HEK293T (cell line): ENCODE measurements around the gene ANO2.

ENCODE experiments used
- CTBP1 ChIP-seq: fragments of 450-650 bp; IDR thresholded peaks from 2 replicates; pipeline ENCODE4 v1.6.1; 2016; ENCODE audit warnings: borderline replicate concordance
- FOXA1 ChIP-seq: fragments of 450-650 bp; IDR thresholded peaks from 2 replicates; pipeline ENCODE4 v1.6.1; 2016; ENCODE audit warnings: mild to moderate bottlenecking
- L3MBTL2 ChIP-seq: fragments of 450-650 bp; conservative IDR thresholded peaks from 2 replicates; pipeline ENCODE4 v1.6.1; 2016; ENCODE audit warnings: mild to moderate bottlenecking

- TF ChIP-seq CTBP1 (no peak), FOXA1 (no peak), L3MBTL2 (no peak)
Observed at GRCh38 chr12:5518584-5519365, 426.3 kb downstream of the ANO2 start.
